GM21786 (cell line): ENCODE results near the gene RSPRY1.
"Not testable (repeated sequence)": the region's sequence is repeated elsewhere in the genome, so short reads cannot be mapped to it uniquely, and the experiment has no call there.

ENCODE experiments used
- ATAC-seq: cut with Tn5 transposase; IDR thresholded peaks from one replicate; pipeline ENCODE4 v1.9.1; 2021; ENCODE audit not compliant: unreplicated experiment

Gene RSPRY1

DNA sequence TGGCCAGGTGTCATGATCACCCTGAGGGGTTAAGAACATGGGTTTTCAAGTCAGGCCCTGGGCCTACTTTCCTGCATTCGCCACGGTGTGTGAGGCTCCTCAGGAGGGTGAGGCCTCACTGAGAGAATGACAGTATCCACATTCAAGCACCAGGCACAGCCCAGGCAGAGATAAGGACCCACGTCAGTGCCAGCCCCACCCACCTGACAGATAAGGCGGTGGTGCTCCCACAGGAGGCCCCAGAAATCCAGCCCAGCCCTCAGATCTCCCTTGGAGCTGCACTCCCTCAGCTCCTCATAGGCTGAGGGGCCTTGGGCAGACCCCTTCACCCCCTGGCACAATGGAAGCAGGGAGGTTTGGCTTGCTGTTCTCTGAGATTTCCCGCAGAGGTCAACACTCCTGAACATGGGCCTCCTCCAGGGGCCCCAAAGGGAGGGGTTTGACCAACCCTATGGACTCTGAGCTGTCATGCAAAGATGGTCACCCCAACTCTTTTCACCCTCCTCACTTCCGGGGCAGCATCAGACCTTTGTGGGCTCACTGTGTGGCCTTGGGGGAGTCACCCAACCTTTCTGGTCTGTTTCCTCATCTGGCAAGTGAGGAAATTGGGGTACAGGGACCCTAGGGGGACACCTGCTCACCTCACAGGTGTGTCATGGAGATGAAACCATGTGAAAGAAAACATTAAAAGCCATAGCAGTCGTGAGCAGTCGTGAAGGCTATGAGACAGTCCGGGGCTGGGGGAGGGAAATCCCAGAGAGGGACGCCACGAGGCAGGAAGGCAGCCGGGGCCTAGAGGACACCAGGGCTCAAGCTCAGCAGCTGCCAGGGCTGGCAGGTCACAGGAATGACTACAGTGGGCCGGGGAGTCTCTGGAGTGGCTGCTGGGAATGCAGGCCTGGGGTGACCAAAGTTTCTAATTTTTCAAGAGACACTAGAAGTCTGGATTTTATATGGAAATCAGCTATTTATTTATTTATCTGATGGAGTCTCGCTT, 83.0 kb downstream of the RSPRY1 start:
- ATAC-seq, result no peak

GRCh38 chr16:57270221-57271062, 84.3 kb downstream of the RSPRY1 start:
- ATAC-seq, result no peak

- ATAC-seq, result no peak
Measured at GRCh38 chr16:57271063-57271345, 84.9 kb downstream of the RSPRY1 start.

- no peak for ATAC-seq
Measured at GRCh38 chr16:57271867-57272495, 85.9 kb downstream of the RSPRY1 start.

GRCh38 chr16:57273359-57273758, 87.2 kb downstream of the RSPRY1 start:
- ATAC-seq, result no peak

DNA sequence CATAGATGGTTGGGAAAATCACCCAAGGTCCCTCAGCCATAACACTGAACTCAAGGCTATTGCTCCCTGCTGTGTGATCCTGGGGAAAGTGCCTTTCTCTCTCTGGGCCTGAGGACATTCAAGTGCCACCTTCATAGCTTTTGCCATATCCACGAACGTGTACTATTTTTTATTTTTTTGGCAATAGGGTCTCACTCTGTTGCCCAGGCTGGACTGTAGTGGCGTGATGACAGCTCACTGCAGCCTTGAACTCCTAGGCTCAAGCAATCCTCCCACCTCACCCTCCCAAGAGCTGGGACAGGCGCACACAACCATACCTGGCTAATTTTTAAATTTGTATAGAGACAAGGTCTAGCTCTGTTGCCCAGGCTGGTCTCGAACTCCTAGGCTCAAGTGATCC, 87.7 kb downstream of the RSPRY1 start:
- no peak for ATAC-seq

GRCh38 chr16:57275946-57276345, 89.8 kb downstream of the RSPRY1 start:
- ATAC-seq, result not testable (repeated sequence)

GRCh38 chr16:57276596-57276995, 90.5 kb downstream of the RSPRY1 start:
- ATAC-seq, result no peak

DNA sequence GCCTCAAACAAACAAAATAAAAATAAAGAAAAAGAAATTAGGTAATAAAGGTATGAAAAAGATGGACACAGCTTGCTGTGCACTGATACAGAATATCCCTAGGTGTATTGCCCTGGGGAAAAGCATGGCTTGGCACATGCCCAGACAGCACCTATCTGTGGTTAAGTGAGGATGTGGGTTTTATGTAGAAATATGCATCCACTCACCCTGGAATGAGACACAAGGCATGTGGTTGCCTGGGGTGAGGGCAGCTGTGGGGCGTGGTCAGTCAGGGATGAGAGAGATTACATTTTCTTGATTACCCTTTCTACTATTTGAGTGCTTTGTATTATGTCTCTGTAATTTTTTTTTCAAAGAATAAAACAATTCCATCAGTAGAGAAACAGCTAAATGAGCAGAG, 91.5 kb downstream of the RSPRY1 start:
- ATAC-seq, result no peak

- ATAC-seq, result no peak
Measured at GRCh38 chr16:57278494-57278893, 92.4 kb downstream of the RSPRY1 start.

DNA sequence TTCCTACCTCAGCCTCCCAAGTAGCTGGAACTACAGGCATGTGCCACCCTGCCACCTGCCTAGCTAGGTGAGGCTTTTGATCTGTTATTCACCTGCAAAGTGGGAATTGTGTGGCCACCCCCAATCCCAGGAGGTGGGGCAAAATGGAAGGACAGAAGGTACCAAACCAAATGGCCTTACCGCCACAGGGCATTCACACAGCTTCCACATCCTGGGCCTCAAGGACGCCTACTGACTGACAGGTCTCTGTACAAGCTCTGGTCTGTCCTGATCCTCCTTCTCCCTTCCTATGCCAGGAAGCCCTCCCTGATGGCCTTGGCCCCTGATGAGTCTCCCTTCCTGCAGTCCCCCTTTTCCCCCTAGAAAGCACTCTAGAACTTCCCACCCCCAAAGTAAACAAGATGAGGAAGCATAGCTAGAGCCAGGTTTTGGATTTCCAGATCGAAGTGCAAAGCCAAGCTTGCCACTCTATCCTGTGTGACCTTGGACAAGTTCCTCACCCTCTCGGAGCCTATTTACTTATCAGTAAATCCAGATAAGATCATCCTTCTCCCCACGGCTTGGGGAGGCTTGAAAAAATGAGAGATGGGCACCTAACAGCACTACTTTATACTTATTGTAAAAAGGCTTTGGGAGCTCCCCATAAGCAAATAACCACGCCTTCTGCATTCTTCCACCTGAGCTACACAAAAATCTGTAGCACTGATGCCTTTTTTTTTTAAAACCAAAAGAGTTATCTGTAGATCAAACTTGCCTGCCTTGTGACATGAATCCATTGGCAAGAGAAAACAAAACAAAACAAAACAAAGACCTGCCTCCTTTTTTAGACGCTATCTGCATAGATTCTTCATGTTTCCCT, 93.9 kb downstream of the RSPRY1 start:
- no peak for ATAC-seq

DNA sequence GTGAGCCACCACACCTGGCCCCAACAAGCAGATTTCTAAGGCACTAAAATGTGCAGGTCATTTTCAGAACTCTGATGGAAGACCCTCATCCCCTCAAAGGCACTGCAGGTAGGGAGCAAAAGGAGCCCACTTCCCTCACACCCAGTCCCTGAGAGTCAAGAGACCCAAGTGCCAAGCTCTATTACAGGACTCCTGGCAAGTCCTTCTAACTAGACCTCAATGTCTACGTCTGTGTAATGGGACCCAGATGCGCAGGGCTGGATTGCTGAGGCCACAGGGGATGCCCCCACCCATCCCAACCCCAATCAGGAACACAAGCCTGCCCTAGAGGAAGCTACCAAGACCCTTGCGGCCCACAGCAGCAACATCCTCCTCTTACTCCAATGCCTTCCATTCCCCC, 95.7 kb downstream of the RSPRY1 start:
- ATAC-seq, result no peak

DNA sequence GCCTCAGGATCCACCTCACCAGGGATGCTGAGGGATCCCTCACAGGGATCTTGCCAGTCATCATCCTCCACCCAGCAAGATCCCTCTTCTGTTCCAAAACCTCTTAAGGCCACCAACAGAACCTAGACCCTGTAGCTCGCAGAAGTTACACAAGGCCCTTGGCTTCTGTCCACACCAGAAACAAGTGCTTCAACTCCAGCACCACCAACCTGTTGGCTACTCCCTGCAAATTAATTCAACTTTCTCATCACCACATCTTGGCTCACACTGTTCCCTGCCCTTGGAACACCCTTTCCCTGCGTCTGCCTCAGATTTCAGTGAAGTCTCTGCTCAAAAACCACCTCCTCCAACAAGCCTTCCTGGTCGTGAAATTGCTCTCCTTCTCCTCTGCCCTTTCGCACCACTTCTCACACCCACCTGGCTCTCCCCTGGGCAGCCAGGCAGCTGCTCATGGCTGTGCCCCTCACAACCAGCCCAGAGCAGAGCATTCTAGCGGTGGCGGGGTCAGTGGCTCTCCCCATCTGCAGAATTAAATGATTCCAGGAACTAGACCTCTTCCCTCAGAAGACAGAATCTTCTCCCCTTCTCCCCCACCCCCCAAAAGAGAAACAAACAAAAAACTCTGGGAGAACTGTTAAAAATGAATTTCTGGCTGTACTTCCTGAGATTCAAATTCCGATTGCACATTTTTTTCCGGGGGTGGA, 96.5 kb downstream of the RSPRY1 start:
- no peak for ATAC-seq

GRCh38 chr16:57283214-57283958, 97.3 kb downstream of the RSPRY1 start:
- ATAC-seq, result no peak

DNA sequence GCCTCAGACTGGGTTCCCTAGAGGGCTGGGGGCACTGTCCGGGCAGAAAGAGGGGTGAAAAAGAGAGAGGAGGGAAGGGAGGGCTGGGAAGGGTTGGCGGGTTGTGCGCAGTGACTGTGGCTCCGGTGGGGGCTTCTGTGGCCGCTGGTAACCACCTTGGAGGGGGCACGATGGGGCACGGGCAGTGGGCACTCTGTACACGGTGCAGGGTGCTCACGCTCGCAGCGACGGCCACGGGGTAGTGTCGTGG, 97.8 kb downstream of the RSPRY1 start:
- no peak for ATAC-seq

GRCh38 chr16:57284209-57284951, 98.3 kb downstream of the RSPRY1 start, which contains the start of gene PLLP:
Gene PLLP, minus strand, starts transcription at chr16:57284672. Its CDS starts 132 bp downstream, at chr16:57284540.
- no peak for ATAC-seq

DNA sequence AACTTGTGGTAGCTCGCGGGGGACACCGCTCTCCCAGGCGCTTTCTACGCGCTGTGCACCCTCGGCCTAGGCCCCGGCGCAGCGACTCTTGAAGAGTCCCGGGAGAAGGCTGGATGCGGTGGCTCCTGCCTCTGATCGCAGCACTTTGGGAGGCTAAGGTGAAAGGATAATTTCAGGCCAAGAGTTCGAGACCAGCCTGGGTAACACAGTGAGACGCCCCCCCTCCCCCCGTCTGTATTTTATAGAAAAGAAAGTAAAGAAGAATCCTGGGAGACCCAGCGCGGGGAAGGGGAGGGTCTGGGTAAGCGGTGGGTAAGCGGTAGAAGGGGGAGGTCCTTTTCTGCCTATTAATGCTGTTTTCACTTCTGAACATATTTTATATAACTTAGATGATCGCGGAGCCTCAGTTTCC, 98.8 kb downstream of the RSPRY1 start:
- ATAC-seq, result no peak

GRCh38 chr16:57285379-57285778, 99.2 kb downstream of the RSPRY1 start:
- no peak for ATAC-seq
